ENCODE measurements around the gene OVOL2. TPM values are rescaled to one million over a fixed set of nuclear protein-coding genes. Genes with fewer than 3 reads are reported as not detected.

The OVOL2 gene
- total RNA-seq, 2 experiments from 2014 or later, result not detected

- H3K9me3 Mint-ChIP-seq, result no peaks in the 10 kb centered on the region
- no peak overlapping the region for H3K4me3 Mint-ChIP-seq
- no peak for ATAC-seq (ENCODE audit: poor library complexity)
- intact Hi-C loops (cut with DNase I, micrococcal nuclease), result no loop called here
- no peak for DNase-seq
- no peak overlapping the region for H3K27ac Mint-ChIP-seq
- Histone ChIP-seq H3K27ac (ENCODE audit: low read depth in 1 of 2, low read length in 2 of 2) (no peak overlapping the region), H3K4me1 (ENCODE audit: insufficient read depth, low read length) (no peaks in the 10 kb centered on the region), H3K27me3 (ENCODE audit: control insufficient read depth in 1 of 2, insufficient read depth in 2 of 2, low read length in 2 of 2) (peaks cover 0 to 3% of the 10 kb centered on the region in 2 experiments), H3K9me3 (ENCODE audit: control insufficient read depth in 1 of 2, insufficient read depth in 1 of 2, low read length in 2 of 2) (no peaks in the 10 kb centered on the region), H3K36me3 (ENCODE audit: insufficient read depth, low read length) (no peaks in the 10 kb centered on the region), H3K4me3 (ENCODE audit: low read length) (no peak overlapping the region)
- H3K4me1 Mint-ChIP-seq (ENCODE audit: low read depth), result no peaks in the 10 kb centered on the region
- peaks cover 31% of the 10 kb centered on the region for H3K27me3 Mint-ChIP-seq
- ChIA-PET CTCF (no interaction called here), POLR2A (no interaction called here)
- TF ChIP-seq CTCF (IDR thresholded peaks at IDR 0.05), result no peak
- no peaks in the 10 kb centered on the region for H3K36me3 Mint-ChIP-seq (ENCODE audit: low read depth)
Observed at GRCh38 chr20:18094191-18094590, 36.5 kb upstream of the OVOL2 start.

GRCh38 chr20:18093388-18093787 lies 35.7 kb upstream of the OVOL2 start:
- Mint-ChIP-seq H3K27me3 (peaks cover 26% of the 10 kb centered on the region), H3K4me3 (no peak overlapping the region), H3K27ac (no peak overlapping the region), H3K36me3 (ENCODE audit: low read depth) (no peaks in the 10 kb centered on the region), H3K4me1 (ENCODE audit: low read depth) (no peaks in the 10 kb centered on the region), H3K9me3 (no peaks in the 10 kb centered on the region)
- Histone ChIP-seq H3K36me3 (ENCODE audit: insufficient read depth, low read length) (no peaks in the 10 kb centered on the region), H3K27ac (ENCODE audit: low read depth in 1 of 2, low read length in 2 of 2) (no peak overlapping the region), H3K4me3 (ENCODE audit: low read length) (no peak overlapping the region), H3K9me3 (ENCODE audit: control insufficient read depth in 1 of 2, insufficient read depth in 1 of 2, low read length in 2 of 2) (no peaks in the 10 kb centered on the region), H3K4me1 (ENCODE audit: insufficient read depth, low read length) (no peaks in the 10 kb centered on the region), H3K27me3 (ENCODE audit: control insufficient read depth in 1 of 2, insufficient read depth in 2 of 2, low read length in 2 of 2) (peaks cover 0 to 5% of the 10 kb centered on the region in 2 experiments)
- DNase-seq (no peak), ATAC-seq (ENCODE audit: poor library complexity) (no peak)
- ChIA-PET CTCF (no interaction called here), POLR2A (no interaction called here)
- intact Hi-C loops (cut with DNase I, micrococcal nuclease), result no loop called here
- no peak for TF ChIP-seq CTCF (IDR thresholded peaks at IDR 0.05)

GRCh38 chr20:18092890-18093289 lies 35.2 kb upstream of the OVOL2 start:
- Histone ChIP-seq H3K36me3 (ENCODE audit: insufficient read depth, low read length) (no peaks in the 10 kb centered on the region), H3K4me1 (ENCODE audit: insufficient read depth, low read length) (no peaks in the 10 kb centered on the region), H3K27me3 (ENCODE audit: control insufficient read depth in 1 of 2, insufficient read depth in 2 of 2, low read length in 2 of 2) (peaks cover 1 to 5% of the 10 kb centered on the region in 2 experiments), H3K9me3 (ENCODE audit: control insufficient read depth in 1 of 2, insufficient read depth in 1 of 2, low read length in 2 of 2) (no peaks in the 10 kb centered on the region), H3K27ac (ENCODE audit: low read depth in 1 of 2, low read length in 2 of 2) (no peak overlapping the region), H3K4me3 (ENCODE audit: low read length) (no peak overlapping the region)
- no peak for ATAC-seq (ENCODE audit: poor library complexity)
- ChIA-PET POLR2A (no interaction called here), CTCF (no interaction called here)
- Mint-ChIP-seq H3K4me1 (ENCODE audit: low read depth) (no peaks in the 10 kb centered on the region), H3K36me3 (ENCODE audit: low read depth) (no peaks in the 10 kb centered on the region), H3K9me3 (no peaks in the 10 kb centered on the region), H3K27ac (no peak overlapping the region), H3K27me3 (peaks cover 22% of the 10 kb centered on the region), H3K4me3 (no peak overlapping the region)
- TF ChIP-seq CTCF (IDR thresholded peaks at IDR 0.05), result no peak
- intact Hi-C loops (cut with DNase I, micrococcal nuclease), result no loop called here
- DNase-seq, result no peak

Data from CD4-positive, alpha-beta T cell (primary cell).